ENCODE measurements around the gene PDZK1.
"Not testable (repeated sequence)": the region's sequence is repeated elsewhere in the genome, so short reads cannot be mapped to it uniquely, and the experiment has no call there.

PDZK1 gene
- total RNA-seq = 0 to 0.33 (median 0.04) reads per million in 17 experiments

DNA sequence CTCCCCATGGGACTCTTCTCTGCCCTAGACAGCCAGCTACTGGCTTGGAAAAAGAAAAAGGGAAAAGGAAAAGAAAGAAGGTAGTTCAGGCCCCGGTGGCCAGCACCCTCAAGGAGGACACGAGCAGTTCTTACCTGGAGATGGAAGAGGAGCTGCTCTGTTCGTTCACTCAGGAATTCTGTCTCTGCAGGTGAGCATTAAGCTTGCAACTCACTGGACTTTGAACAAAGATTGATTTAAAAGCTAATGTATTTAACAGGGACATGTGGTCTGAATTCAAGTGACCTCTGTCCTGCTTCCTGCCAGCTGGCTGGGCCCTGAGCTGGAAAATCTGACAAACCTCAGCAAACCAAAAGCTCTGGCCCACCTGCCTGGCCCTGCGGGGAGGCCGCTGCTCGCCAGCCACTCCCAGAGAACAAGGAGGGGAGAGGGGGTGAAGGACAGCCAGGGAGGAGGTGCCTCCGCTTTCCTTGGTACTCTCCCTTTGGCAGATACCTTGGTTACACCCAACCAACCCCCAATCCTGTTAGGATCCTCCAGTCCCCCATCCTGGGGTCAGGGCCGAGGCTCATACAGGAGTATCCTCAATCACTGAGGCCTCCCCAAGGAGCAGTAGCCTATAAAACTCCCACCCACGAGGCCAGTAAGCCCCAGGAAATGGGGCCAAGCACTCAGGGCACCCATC lies at the start of gene PDZK1:
Gene PDZK1, minus strand, starts transcription at position 186 of the 685 bp plus-strand sequence. CDS start 19,347 bp downstream, outside the sequence.
- no peak for DNase-seq

DNA sequence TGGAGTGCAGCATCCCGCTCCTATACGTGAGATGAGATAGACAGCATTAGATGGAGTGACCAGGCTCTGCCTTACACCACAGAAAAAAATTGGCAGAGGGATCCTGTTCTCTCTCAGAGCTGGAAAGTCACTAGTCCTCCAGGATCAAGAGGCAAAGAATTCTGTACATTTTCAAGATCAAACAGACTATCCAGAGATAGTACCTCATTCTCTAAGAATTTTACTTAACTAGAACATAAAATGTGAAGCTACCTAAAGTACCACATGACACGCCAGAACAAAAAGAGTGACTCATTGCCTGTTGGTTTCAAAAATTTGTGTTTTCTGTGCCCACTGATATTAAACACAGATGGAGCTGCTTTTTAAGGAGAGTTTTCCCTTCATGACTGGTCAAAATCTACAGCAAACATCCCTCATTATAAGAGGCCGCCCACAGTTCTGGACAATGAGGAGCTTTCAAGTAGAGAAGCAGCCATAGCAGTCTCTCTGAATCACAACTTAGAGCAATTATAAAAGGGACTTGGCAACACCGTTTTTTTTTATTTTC lies 44.4 kb upstream of the PDZK1 start:
- DNase-seq = no peak

DNA sequence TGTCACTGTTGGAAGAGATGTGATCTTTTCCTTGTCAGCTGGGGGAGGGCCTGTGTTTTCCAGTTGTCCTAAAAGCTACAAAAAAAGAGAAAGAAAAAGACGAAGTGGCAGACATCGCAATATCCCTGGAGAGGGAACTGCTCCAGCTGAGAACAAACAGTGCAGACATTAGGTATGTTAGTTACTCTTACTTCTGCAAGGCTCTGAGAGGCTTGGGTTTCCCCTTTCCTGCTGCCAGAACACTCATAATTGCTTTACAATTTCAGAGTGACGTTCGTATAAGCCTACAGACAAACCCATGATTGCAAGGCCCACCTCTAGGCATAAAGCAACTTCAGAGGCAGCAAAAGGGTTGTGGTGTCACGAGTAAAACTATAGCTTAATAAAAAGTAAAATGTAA lies 43.3 kb upstream of the PDZK1 start:
- DNase-seq = peak; percentile 19 to 60 (median 47)

DNA sequence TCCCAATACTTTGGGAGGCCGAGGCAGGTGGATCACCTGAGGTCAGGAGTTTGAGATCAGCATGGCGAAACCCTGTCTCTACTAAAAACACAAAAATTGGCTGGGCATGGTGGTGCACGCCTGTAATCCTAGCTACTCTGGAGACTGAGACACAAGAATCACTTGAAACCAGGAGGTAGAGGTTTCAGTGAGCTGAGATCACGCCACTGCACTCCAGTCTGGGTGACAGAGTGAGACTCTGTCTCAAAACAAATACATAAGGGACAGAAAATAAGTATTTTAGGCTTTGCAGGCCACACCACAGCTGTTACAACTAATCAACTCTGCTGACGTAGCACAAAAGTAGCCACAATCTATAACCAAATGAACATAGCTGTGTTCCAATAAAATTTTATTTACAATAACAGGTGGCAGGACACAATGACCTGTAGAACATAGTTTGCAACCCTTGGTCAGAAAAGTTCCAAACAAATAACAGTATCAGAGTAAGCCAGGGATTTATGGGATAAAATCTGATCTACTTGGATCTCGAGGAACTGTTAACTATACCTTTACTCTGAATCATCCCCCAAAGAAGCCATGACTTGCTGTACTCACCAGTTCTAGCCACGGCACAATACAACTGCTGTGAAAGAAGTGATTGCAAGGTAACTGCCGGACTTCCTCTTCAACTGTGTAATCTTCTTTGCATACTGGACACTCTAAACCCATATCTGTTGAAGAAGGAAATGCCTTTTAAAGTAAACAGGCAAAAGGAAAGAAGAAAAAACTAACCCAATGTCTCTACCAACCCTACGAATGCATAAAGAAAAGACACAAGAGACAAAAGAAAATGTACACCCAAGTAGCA lies 40.5 kb upstream of the PDZK1 start:
- DNase-seq = peak in 3 of 4 experiments; percentile 6 to 19 (median 19)

DNA sequence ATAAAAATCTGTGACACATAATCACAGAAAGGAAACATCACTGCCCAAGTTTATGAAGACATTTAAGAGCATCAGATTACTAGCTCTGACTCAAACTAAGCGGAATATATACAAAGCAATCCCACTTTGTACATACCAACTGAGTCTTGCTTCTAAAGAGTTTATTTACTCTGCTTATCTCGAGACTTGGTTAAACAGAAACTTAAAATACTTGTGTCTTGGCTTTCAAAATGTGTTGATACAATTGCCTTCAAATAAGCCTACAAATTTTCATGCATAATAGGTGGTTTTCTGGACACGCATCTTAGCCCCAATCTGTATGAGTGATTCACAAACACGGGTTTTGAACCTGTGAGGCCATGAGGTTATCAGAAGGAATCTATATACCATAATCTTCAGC lies 33.1 kb upstream of the PDZK1 start:
- no peak for DNase-seq

GRCh38 chr1:145736191-145736590 lies 29.0 kb upstream of the PDZK1 start:
- no peak for DNase-seq

DNA sequence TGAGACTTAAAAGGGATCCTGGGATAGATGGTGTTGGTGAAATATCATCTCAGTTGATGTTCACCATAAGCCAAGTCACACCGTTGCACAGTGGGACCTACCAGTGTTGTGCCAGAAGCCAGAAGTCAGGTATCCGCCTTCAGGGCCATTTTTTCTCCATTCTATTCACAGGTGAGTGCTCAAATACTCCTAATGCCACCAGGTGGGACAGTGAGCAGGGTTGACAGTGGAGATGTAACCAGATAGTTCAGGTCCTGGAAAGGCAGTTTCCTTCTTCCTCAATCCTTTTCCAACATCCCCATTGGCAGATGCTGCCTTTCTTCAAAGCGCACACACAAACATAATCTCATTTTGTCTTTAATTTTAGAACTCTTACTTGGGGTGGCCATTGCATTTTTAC lies 23.7 kb upstream of the PDZK1 start:
- DNase-seq = no peak

DNA sequence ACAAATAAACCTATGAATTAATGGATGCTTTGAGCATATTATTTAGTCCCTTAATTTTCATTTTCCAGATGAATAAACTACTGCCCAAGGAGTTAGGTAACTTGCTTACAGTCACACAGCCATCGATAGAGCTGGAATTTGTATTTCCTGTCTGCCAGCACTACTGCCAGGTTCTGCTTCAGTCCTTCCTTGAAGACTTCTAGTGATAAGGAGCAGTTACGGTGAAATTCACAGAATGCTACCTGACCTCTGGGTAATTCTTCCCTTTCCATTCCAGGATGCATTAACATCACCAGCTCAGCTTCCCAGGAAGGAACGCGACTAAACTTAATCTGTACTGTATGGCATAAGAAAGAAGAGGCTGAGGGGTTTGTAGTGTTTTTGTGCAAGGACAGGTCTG lies 23.3 kb upstream of the PDZK1 start:
- DNase-seq = no peak

GRCh38 chr1:145729666-145730436 lies 22.7 kb upstream of the PDZK1 start:
- DNase-seq = no peak

DNA sequence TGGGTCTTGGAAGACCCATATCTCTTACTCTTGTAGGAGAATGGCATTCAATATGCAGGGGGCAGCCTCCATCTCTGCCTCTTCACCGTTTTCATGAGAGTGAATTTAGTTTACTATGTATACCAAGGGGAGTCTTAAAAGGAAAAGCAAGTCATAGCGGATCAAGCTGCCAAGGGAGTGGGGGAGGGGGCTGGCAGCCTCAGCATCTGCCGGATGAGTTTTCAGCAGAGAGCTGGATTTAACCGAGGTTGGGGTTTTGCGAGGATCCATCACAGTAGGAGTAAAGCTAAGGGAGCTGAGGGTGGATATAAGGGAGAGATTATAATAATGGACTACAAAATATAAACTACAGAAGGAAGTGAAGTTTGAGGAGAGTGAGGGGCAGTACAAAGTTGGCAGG lies 22.0 kb upstream of the PDZK1 start:
- DNase-seq = no peak

DNA sequence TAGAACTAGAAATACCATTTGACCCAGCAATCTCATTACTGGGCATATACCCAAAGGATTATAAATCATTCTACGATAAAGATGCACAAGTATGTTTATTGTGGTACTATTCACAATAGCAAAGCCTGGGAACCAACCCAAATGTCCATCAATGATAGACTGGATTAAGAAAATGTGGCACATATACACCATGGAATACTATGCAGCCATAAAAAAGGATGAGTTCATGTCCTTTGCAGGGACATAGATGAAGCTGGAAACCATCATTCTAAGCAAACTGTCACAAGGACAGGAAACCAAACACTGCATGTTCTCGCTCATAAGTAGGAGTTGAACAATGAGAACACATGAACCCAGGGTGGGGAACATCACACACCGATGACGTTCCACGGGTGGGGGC lies 19.0 kb upstream of the PDZK1 start:
- DNase-seq = not testable (repeated sequence)

DNA sequence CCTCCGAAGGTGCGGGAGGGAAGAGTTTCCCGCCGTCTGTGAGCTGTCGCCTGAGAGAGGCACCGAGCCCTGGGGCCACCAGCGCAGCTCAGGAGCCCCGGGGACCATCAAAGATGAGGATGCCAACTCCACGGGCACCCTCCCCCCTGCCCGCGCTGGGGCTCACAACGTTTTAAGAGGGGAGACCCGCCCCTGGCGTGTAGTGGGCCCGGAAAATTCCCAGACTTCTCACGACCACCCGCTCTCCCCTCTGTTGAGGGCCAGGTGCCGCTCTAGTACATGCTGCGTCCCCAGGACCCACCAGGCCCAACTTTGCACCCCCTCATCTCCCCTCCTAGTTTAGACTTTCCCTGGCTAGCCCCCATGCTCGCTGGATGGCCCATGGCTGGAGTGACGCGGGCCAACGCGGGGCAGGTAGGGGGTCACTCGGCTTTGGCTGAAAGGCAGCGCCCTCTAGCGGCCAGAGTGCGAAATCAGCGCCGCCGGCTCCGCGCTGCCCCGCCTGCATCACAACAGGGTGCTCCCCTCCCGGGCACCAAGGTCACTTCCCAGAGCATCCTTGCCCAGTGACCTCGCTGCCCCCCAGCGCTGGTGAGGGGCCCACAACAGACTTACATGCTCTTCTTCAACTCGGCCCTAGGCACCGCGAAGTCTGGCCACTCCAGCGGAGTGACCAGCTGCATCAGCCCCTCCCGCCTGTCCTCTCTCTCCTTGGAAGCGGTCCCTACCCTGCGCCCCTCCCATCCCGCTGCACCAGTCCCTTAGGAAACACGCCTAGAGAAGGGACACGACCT lies 13.9 kb upstream of the PDZK1 start:
- DNase-seq = peak; percentile 60 to 80 (median 76)

- DNase-seq = no peak
Observed at GRCh38 chr1:145720556-145720877, 13.3 kb upstream of the PDZK1 start.

DNA sequence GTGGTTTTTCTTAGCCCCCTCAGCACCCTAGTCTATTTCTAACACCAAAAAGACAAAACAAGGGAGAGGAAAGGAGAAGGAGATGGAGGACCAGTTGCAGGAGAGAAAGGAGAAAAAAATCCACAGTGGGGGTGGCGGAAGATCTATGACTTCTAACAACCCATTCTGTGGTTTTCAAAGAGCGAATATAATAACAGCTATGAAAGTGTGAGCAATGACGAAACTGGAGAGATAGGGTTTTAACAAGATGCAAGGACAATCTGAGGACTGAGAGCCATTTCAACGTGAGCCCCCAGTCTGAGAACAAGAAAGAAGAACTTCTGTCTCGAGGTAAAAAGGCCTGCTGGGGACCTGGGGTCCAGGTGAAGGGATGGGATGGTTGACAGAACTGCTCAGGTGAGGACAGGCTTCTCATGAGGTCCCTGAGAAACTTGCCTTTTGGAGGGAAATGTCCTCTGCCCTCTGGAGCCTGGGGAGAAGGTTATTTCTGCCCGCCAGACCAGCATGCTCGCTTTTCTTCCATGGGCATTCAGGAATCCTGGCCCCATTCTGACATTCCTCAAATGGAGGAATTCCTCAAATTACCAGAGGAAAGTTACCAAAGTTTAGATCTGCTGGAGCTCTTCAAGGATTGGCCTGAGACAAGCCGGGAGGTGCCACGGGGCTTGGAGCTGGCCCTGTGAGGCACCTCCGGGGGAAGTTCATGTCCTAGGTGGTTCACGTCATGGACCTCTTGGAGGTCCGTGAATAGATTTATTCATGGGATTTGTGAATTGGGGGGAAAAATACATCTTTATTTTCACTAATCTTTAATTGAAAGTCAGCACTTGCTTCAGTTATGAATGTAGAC lies 12.3 kb upstream of the PDZK1 start, which contains the start of gene CD160:
Gene CD160, plus strand, starts transcription at position 270 of the 850 bp plus-strand sequence. CDS start 8,829 bp downstream, outside the sequence.
- no peak for DNase-seq

DNA sequence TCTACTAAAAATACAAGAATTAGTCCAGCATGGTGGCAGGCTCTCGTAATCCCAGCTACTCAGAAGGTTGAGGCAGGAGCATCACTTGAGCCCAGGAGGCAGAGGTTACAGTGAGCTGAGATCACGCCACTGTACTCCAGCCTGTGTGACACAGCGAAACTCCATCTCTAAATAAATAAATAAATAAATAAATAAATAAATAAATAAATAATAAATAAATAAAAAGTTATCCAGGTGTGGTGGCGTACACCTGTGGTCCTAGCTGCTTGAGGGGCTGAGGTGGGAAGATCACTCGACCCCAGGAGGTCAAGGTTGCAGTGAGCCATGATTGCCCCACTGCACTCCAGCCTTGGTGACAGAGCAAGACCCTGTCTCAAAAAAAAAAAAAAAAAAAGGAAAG lies 11.3 kb upstream of the PDZK1 start:
- DNase-seq = not testable (repeated sequence)

DNA sequence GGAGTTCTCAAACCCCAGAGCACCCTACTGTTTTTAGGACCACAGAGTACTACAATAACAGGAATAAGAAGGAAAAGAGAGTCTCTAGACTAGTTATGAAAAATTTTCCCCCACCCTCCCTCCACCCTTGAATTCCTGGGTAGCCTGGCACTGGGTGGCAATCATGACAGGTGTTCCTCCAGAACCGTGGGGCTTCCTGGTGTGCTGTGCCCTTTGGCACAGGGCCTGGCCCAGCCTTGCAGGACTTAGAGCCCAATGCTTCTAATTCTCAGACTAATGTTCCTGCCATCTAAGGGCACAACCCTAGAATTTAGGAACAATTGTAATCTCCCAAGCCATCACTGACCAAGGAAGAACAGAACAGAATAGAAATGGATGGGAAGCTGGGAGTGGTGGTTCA lies 10.7 kb upstream of the PDZK1 start:
- no peak for DNase-seq

DNA sequence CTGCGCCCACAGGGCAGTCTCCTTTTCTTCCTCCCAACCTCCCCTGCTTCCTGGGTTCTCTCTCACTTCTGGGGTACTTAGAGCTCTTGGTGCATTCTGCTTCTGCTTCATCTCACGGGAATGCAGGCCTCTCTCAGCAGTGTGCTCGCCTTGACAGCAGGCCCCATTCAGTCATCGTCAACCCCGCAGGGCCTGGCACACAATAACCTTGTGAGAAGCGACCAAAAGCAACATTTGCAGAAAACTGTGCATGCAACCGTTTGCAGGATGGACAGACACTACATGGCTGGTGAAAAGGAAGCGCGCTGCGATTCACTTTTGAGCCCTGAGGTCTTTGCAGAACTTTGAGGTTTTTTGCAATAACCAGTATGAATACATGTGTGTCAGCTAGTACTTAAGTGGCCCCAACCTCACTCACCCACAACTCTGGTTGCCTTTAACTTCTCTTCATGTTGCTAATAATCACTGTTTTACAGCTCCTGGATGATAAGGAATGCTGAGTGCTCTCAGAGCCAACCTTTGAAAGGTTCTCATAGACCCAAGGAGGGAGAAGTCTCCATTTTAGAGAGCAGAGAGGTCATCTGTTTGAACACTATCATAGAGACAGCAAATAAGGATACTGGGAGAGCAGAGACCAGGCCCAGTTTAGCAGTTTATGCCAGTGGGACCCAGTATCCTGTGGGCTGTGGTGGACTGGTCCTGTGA lies 9.6 kb upstream of the PDZK1 start:
- DNase-seq = no peak

DNA sequence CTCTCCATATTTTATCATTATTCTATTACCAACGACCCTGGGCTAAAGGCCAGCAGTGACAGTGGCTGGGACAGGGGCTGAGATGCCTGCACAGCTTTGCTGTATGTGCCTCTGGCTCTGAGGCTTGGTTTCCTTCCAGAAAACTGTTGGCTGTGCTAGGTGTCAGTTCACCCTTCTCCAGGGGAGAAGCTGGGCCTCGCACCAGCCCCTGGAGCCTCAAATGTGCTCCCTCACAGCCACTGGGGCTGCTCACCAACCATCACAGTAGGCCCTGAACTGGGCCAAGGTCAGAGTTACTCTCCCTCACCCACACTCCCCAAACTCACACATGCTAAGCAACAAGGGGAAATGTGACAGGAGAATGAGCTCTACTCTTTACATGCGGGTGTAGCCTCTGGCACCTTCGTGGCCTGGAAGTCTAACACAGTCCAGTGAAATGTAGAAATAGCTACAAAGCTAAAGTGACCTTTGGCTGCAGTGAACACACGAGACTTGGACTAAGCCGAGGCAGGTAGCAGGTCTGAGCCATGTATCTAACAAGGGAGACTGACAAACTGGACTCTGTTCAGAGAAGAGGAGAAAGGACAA lies 7.5 kb upstream of the PDZK1 start:
- DNase-seq = no peak

- DNase-seq = no peak
Observed at GRCh38 chr1:145711213-145711651, 4.1 kb upstream of the PDZK1 start.
